Calu3 (cell line): Measurements from ENCODE around the gene NFATC1. TPM values are rescaled to one million over a fixed set of nuclear protein-coding genes. Genes with fewer than 3 reads are reported as not detected.

Experiments used
- BruUV-seq: library from RNA; stranded (reverse); fragments of 400-500 nt; replicated peaks from 2 replicates; lab custom pipeline; 2021; lab: Mats Ljungman, UMichigan
- CTCF ChIA-PET: fragments of 300-600 bp; sonication (Branson Sonifier 250); formaldehyde crosslinking; loops from one replicate; lab custom pipeline; 2022; ENCODE audit warnings: antibody characterized with exemption; lab: Charles Lee
- DNase-seq: peaks from one replicate; pipeline ENCODE4 v3.0.0; 2022
- H3K27ac Mint-ChIP-seq: one replicate; pipeline ENCODE4 v1.8.0; 2022; ENCODE audit warnings: mixed read lengths; ENCODE audit not compliant: unreplicated experiment
- H3K27me3 Mint-ChIP-seq: one replicate; pipeline ENCODE4 v1.8.0; 2022; ENCODE audit warnings: mixed read lengths; ENCODE audit not compliant: unreplicated experiment
- H3K36me3 Mint-ChIP-seq: one replicate; pipeline ENCODE4 v1.8.0; 2022; ENCODE audit warnings: mild to moderate bottlenecking, moderate library complexity, mixed read lengths; ENCODE audit not compliant: insufficient read depth, unreplicated experiment
- H3K4me1 Mint-ChIP-seq: one replicate; pipeline ENCODE4 v1.8.0; 2022; ENCODE audit warnings: mild to moderate bottlenecking, low read depth, mixed read lengths; ENCODE audit not compliant: unreplicated experiment
- H3K4me3 Mint-ChIP-seq: one replicate; pipeline ENCODE4 v1.8.0; 2022; ENCODE audit warnings: mild to moderate bottlenecking, low read depth, moderate library complexity, mixed read lengths; ENCODE audit not compliant: unreplicated experiment
- H3K9me3 Mint-ChIP-seq: one replicate; pipeline ENCODE4 v1.8.0; 2022; ENCODE audit warnings: low read depth, mixed read lengths; ENCODE audit not compliant: unreplicated experiment
- intact Hi-C: fragments of 100-400 bp; cut with micrococcal nuclease; formaldehyde crosslinking; loops from one replicate; pipeline ENCODE4 v1.10.0; 2022; ENCODE audit not compliant: unreplicated experiment
- total RNA-seq: library from RNA; stranded (reverse); gene quantifications from 2 replicates; pipeline ENCODE4 v1.2.3, GENCODE V29; 2022
- TF ChIP-seq, protein P1 (sequence below): fragments of 200-600 bp; IDR thresholded peaks from one replicate; pipeline ENCODE4 v1.8.0; 2022; ENCODE audit warnings: antibody characterized with exemption; ENCODE audit not compliant: unreplicated experiment

The NFATC1 gene
- total RNA-seq, 1 experiment from 2014 or later, result 5.9 TPM

DNA sequence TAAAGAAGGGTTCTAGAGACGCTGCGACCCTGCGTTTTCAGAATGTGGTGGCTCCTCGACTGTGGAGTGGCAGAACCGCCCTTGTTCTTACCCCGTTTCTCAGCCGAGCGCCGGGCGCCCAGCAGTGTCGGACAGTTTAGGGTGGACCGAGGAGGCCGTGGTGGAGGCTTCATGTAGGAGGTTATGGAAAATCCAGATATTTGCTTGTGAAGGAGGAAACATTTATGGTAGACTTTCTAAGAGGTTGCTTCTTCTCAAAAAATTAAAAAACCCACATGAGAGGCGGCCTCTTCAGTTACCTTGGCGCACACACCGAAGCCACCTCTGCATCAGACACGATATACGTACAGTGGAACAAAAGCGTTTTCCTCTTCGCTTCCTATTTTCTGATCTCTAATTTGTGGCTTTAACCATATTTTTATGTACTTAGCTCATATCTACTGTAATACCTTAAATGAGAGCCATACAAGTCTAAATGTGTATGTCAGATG, 120.8 kb downstream of the NFATC1 start:
- CTCF ChIA-PET, result no interaction called here
- intact Hi-C loops, result no loop called here
- TF ChIP-seq, protein P1, sequence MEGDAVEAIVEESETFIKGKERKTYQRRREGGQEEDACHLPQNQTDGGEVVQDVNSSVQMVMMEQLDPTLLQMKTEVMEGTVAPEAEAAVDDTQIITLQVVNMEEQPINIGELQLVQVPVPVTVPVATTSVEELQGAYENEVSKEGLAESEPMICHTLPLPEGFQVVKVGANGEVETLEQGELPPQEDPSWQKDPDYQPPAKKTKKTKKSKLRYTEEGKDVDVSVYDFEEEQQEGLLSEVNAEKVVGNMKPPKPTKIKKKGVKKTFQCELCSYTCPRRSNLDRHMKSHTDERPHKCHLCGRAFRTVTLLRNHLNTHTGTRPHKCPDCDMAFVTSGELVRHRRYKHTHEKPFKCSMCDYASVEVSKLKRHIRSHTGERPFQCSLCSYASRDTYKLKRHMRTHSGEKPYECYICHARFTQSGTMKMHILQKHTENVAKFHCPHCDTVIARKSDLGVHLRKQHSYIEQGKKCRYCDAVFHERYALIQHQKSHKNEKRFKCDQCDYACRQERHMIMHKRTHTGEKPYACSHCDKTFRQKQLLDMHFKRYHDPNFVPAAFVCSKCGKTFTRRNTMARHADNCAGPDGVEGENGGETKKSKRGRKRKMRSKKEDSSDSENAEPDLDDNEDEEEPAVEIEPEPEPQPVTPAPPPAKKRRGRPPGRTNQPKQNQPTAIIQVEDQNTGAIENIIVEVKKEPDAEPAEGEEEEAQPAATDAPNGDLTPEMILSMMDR, result no peak
- Mint-ChIP-seq H3K27ac (no peak overlapping the region), H3K9me3 (no peaks in the 10 kb centered on the region), H3K4me3 (no peak overlapping the region), H3K36me3 (no peaks in the 10 kb centered on the region), H3K27me3 (no peaks in the 10 kb centered on the region), H3K4me1 (no peaks in the 10 kb centered on the region)
- no TSS peak for BruUV-seq
- no peak for DNase-seq

DNA sequence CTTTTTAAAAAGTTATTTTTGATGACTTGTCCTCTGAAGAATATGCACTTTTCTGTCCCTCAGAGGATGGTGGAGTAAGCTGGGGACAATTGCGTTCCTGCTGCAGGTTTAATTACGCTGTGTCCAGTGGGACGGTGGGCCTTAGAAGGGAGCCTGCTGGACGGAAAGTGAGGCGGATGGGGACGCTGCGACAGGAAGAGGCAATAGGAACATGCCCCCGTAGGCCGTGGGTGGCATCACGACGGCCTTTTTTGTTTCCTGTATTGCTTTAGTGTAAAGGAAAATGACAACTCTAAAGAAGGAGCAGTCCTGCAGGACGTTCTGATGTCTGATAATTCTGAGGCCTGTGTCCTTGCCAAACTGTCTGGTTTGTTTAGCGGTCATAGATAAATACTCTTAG, 121.6 kb downstream of the NFATC1 start:
- Mint-ChIP-seq H3K36me3 (no peaks in the 10 kb centered on the region), H3K27ac (no peak overlapping the region), H3K4me3 (no peak overlapping the region), H3K27me3 (no peaks in the 10 kb centered on the region), H3K9me3 (no peaks in the 10 kb centered on the region), H3K4me1 (no peaks in the 10 kb centered on the region)
- no peak for DNase-seq
- no TSS peak for BruUV-seq
- TF ChIP-seq, protein P1, result no peak
- CTCF ChIA-PET, result no interaction called here
- intact Hi-C loops, result no loop called here

DNA sequence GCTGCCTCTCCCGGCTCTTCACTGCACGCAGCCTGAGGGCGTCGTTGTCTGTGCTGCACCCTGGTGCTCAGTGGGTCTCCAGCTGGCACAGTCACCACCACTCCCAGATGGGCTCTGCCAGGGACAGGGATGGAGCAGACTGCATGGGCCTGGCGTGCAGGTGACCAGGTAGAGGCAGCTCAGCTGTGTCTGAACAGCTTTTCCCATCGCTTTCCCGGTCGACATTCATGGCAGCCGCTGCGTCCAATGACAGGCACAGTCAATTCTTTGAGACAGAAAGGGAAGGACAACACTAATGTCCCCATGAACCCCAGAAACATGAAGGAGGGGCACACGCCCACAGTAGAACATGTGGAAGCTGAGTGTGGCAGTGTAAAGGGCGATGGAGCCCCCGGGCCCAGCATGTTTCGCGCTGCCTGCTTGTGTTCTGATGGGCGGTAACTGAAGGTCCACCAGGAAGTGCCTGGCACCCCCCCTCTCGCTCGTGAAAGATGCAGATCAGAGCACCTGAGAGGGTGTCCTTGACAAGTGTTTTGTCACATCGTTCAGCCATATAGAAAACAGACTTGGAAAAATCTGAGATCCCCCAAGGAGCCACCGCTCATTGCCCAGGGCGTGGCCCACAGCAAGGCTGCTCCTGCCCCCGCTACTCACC, 122.4 kb downstream of the NFATC1 start:
- no peak overlapping the region for H3K27ac Mint-ChIP-seq
- no peaks in the 10 kb centered on the region for H3K36me3 Mint-ChIP-seq
- no peak for DNase-seq
- H3K4me1 Mint-ChIP-seq, result no peaks in the 10 kb centered on the region
- H3K9me3 Mint-ChIP-seq, result no peaks in the 10 kb centered on the region
- TF ChIP-seq, protein P1, result no peak
- no peaks in the 10 kb centered on the region for H3K27me3 Mint-ChIP-seq
- BruUV-seq, result no TSS peak
- intact Hi-C loops, result no loop called here
- no peak overlapping the region for H3K4me3 Mint-ChIP-seq
- CTCF ChIA-PET, result interaction anchor here (0.6 kb wide), 1 partner anchor 14 kb away, joined by 3 read pairs; no protein-coding TSS in a partner anchor

DNA sequence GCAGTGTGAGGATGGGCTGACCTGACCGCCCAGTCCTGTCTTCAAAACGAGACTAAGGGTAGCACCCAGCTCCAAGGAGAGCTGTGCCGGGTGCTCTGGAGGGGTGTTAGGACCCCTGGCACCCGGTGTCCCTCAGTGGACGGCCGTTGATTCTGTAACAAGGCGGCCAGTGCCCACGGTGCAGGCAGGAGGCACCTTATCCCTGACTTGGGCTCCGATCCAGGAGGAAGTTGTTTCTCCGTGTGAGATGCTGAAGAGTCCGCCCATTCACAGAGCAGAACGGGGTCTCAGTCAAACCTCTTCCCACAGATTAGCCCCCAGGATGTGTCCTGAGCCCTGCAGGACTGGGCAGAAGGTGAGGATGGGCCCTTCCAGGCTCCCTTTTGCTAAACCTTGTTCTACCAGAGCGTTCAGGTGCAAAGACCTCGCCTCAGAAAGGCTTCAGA, 123.0 kb downstream of the NFATC1 start:
- Mint-ChIP-seq H3K9me3 (no peaks in the 10 kb centered on the region), H3K36me3 (no peaks in the 10 kb centered on the region), H3K27ac (no peak overlapping the region), H3K27me3 (no peaks in the 10 kb centered on the region), H3K4me1 (no peaks in the 10 kb centered on the region), H3K4me3 (no peak overlapping the region)
- CTCF ChIA-PET, result no interaction called here
- BruUV-seq, result no TSS peak
- TF ChIP-seq, protein P1, result no peak
- no peak for DNase-seq
- intact Hi-C loops, result no loop called here
